ENCODE measurements around the gene DPH3. TPM values are rescaled to one million over a fixed set of nuclear protein-coding genes. Genes with fewer than 3 reads are reported as not detected.

The DPH3 gene
- total and polyA plus RNA-seq, 9 of the 15 experiments (the other 6 are each of a cell fraction or from before 2014, with no cell fraction given): 15.9 to 131 (median 38.7) TPM

DNA sequence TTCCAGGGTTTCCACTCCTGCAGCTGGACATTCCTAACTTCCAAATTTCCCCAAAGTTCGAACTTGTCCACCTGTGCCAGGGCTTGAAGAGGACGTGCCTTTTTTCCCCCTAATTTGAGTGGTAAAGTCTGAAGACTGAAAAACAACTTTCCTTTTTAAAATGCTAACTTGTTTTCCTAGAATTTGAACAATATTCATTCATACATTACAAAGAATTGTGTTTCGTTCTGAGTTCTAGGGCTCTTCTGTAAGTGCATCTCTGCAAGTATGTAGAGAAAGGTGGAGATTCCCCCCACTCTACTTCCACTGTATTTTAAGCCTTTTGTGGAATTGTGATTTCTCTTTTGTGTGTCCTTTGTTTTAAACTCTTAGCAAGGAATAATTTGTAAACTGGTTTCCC, 9.4 kb downstream of the DPH3 start (continued):
- TF ChIP-seq SIRT6 (IDR thresholded peaks at IDR 0.05; ENCODE audit: low read depth, low read length): no peak
- no peak for TF ChIP-seq SNIP1 (IDR thresholded peaks at IDR 0.05; ENCODE audit: low read depth)
- TF ChIP-seq GTF2F1 (IDR thresholded peaks at IDR 0.05; ENCODE audit: low read depth, low read length): no peak
- no peak for TF ChIP-seq ZNF644 (tag; IDR thresholded peaks at IDR 0.05; ENCODE audit: low read depth)
- TF ChIP-seq ZNF449 (CRISPR knock-in tag; IDR thresholded peaks at IDR 0.05): no peak
- no peak for TF ChIP-seq POU5F1 (IDR thresholded peaks at IDR 0.05; ENCODE audit: borderline replicate concordance, low read depth, low read length, partially characterized antibody)
- TF ChIP-seq, protein P1, sequence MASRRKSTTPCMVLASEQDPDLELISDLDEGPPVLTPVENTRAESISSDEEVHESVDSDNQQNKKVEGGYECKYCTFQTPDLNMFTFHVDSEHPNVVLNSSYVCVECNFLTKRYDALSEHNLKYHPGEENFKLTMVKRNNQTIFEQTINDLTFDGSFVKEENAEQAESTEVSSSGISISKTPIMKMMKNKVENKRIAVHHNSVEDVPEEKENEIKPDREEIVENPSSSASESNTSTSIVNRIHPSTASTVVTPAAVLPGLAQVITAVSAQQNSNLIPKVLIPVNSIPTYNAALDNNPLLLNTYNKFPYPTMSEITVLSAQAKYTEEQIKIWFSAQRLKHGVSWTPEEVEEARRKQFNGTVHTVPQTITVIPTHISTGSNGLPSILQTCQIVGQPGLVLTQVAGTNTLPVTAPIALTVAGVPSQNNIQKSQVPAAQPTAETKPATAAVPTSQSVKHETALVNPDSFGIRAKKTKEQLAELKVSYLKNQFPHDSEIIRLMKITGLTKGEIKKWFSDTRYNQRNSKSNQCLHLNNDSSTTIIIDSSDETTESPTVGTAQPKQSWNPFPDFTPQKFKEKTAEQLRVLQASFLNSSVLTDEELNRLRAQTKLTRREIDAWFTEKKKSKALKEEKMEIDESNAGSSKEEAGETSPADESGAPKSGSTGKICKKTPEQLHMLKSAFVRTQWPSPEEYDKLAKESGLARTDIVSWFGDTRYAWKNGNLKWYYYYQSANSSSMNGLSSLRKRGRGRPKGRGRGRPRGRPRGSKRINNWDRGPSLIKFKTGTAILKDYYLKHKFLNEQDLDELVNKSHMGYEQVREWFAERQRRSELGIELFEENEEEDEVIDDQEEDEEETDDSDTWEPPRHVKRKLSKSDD (conservative IDR thresholded peaks at IDR 0.05; ENCODE audit: low read length): no peak
- TF ChIP-seq, protein P2, sequence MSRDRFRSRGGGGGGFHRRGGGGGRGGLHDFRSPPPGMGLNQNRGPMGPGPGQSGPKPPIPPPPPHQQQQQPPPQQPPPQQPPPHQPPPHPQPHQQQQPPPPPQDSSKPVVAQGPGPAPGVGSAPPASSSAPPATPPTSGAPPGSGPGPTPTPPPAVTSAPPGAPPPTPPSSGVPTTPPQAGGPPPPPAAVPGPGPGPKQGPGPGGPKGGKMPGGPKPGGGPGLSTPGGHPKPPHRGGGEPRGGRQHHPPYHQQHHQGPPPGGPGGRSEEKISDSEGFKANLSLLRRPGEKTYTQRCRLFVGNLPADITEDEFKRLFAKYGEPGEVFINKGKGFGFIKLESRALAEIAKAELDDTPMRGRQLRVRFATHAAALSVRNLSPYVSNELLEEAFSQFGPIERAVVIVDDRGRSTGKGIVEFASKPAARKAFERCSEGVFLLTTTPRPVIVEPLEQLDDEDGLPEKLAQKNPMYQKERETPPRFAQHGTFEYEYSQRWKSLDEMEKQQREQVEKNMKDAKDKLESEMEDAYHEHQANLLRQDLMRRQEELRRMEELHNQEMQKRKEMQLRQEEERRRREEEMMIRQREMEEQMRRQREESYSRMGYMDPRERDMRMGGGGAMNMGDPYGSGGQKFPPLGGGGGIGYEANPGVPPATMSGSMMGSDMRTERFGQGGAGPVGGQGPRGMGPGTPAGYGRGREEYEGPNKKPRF (IDR thresholded peaks at IDR 0.05; ENCODE audit: low read depth, low read length): no peak
- TF ChIP-seq ZNF57 (CRISPR knock-in tag; IDR thresholded peaks at IDR 0.05): no peak
- TF ChIP-seq ZNF75A (CRISPR knock-in tag; IDR thresholded peaks at IDR 0.05): no peak

All from K562 (cell line).